ENCODE results near the gene RNF26.
A peak's percentile ranks its signal among the peaks of the same experiment; 100 is the strongest.

The RNF26 gene

GRCh38 chr11:119347940-119348605 lies 13.7 kb downstream of the RNF26 start:
- no peak overlapping the region for H3K4me3 ChIP-seq (replicated peaks in 1 of 2; ENCODE audit: low read depth in 2 of 2, low read length in 2 of 2)
- DNase-seq (ENCODE audit: low read depth in 2 of 2): no peak
- TF ChIP-seq, protein P1, sequence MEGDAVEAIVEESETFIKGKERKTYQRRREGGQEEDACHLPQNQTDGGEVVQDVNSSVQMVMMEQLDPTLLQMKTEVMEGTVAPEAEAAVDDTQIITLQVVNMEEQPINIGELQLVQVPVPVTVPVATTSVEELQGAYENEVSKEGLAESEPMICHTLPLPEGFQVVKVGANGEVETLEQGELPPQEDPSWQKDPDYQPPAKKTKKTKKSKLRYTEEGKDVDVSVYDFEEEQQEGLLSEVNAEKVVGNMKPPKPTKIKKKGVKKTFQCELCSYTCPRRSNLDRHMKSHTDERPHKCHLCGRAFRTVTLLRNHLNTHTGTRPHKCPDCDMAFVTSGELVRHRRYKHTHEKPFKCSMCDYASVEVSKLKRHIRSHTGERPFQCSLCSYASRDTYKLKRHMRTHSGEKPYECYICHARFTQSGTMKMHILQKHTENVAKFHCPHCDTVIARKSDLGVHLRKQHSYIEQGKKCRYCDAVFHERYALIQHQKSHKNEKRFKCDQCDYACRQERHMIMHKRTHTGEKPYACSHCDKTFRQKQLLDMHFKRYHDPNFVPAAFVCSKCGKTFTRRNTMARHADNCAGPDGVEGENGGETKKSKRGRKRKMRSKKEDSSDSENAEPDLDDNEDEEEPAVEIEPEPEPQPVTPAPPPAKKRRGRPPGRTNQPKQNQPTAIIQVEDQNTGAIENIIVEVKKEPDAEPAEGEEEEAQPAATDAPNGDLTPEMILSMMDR (IDR thresholded peaks at IDR 0.05; ENCODE audit: low read depth, low read length): no peak

- TF ChIP-seq, protein P1 (IDR thresholded peaks at IDR 0.05; ENCODE audit: low read depth, low read length): no peak
- DNase-seq (ENCODE audit: low read depth in 2 of 2): no peak
- H3K4me3 ChIP-seq (replicated peaks in 1 of 2; ENCODE audit: low read depth in 2 of 2, low read length in 2 of 2): no peak overlapping the region
Measured at GRCh38 chr11:119350302-119350701, 16.0 kb downstream of the RNF26 start.

GRCh38 chr11:119351232-119351631 lies 16.9 kb downstream of the RNF26 start:
- TF ChIP-seq, protein P1 (IDR thresholded peaks at IDR 0.05; ENCODE audit: low read depth, low read length): no peak
- no peak for DNase-seq (ENCODE audit: low read depth in 2 of 2)
- H3K4me3 ChIP-seq (replicated peaks in 1 of 2; ENCODE audit: low read depth in 2 of 2, low read length in 2 of 2): no peak overlapping the region

- no peak overlapping the region for H3K4me3 ChIP-seq (replicated peaks in 1 of 2; ENCODE audit: low read depth in 2 of 2, low read length in 2 of 2)
- TF ChIP-seq, protein P1 (IDR thresholded peaks at IDR 0.05; ENCODE audit: low read depth, low read length): no peak
- peak; percentile 20 to 84 for DNase-seq (ENCODE audit: low read depth in 2 of 2)
Measured at GRCh38 chr11:119352857-119353260, 18.5 kb downstream of the RNF26 start.

DNA sequence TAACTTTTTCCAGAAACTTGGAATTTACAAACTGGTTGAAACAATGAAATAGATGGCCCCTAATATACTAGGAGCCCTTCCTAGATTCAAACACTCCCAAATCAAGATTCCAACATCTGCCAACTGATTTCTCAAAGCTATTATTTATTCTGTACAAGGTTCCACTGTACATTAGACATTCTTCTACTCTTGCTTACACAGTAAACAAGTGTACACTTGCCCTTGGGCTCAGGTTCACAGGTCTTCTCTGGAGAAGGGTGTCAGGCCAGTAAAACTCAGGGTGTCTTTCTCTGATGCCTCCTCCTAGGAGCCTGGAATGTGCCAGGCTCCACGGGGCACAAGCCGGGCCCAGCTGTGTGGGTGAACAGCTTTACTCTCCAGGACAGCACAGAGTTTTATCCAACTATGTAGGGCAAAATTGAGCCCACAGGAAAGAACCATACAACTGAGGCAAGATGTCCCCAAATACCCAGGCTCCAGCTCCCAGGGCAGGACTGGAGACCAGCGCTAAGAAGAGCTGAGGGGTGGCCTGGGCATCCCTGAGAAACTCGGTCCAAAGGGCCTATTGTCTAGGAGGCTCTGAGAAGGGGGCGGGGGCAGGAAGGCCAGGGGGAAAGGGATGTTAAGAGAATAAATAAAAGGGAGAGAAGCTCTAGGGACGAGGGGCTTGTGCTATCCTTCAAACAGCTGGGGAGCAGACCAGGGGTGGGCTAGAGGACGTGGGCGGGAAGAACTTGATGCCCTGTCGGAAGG lies 20.9 kb downstream of the RNF26 start:
- no peak for DNase-seq (ENCODE audit: low read depth in 2 of 2)
- TF ChIP-seq, protein P1 (IDR thresholded peaks at IDR 0.05; ENCODE audit: low read depth, low read length): no peak
- no peak overlapping the region for H3K4me3 ChIP-seq (replicated peaks in 1 of 2; ENCODE audit: low read depth in 2 of 2, low read length in 2 of 2)

GRCh38 chr11:119356349-119357031 lies 22.2 kb downstream of the RNF26 start:
- H3K4me3 ChIP-seq (replicated peaks in 1 of 2; ENCODE audit: low read depth in 2 of 2, low read length in 2 of 2): peak overlapping the region; percentile 56 to 57
- peak; percentile 70 to 78 for DNase-seq (ENCODE audit: low read depth in 2 of 2)
- TF ChIP-seq, protein P1 (IDR thresholded peaks at IDR 0.05; ENCODE audit: low read depth, low read length): peak; percentile 76
